HG03095 (cell line): ENCODE measurements around the gene FAM131C.
"Not testable (repeated sequence)": the region's sequence is repeated elsewhere in the genome, so short reads cannot be mapped to it uniquely, and the experiment has no call there.

Experiments
- ATAC-seq: cut with Tn5 transposase; IDR thresholded peaks from one replicate; pipeline ENCODE4 v1.9.1; 2021; ENCODE audit warnings: moderate library complexity; ENCODE audit not compliant: unreplicated experiment

FAM131C gene

DNA sequence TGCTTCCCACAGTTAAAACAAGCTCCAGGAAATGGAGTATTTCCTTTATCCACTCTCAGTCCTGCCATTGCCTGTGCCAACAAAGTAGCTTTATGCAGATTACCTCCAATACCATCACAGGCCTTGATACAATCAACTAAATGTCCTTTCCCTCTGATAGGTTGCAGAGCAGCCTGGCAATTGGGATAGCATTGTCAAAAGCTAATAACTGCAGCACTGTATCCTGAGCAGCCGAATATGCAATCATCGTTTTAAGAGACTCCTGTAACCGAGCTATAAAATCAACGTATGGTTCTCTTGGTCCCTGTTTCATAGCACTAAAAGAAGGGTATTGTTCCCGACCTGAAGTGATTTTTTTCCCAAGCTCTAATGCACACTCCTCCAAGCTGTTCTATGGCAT, 33.6 kb upstream of the FAM131C start:
- ATAC-seq, result not testable (repeated sequence)

DNA sequence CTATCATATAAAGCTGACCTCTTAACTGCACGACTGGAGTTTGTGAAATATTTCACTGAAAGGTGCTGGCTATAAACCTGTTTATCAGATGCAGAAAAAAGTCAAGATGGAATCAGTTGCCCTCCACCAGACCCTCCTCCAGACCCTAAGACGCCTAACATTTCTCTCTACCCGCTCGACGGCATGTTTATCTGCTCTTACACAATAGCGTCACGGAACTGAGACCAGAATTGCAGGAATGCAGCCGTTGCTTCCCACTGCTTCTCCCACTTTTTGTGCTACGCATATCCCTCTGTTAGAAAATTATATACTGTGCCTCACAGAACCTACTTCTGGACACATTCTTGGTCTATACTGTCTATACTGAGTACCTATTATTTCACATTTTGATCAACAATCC, 28.2 kb upstream of the FAM131C start:
- ATAC-seq, result no peak

DNA sequence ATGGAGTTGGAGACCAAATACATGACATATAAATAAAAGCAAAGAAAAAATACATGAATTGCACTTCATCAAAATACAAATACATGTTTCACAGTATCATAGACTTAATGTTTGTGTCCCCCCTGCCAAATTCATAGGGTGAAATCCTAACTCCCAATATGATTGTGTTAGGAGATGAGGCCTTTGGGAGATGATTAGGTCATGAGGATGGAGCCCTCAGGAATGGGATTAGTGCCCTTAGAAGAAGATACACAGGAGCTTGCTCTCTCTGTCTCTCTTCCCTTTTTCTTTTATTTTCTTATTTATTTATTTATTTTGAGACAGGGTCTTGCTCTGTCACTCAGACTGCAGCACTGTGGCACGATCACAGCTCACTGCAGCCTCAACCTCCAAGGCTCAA, 26.0 kb upstream of the FAM131C start:
- no peak for ATAC-seq

DNA sequence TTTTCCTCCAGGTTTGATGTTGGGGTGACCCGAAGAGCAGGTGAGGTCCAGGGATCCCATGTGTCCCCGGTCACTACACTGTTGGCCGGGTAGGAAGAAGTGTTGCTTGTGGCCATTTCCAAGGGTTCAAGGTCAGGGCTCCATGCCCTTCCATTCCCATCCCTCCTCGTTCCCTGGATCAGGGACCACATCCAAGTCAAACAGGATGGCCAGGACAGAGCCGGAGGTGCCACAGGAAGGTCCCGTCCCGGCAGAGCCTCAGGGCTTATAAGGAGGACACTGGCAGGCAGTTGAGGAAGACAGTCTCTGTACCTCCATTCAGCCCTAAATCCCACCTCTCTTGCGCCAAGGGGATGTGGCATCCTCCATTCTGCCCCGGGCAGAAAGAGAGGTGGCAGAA, 22.0 kb upstream of the FAM131C start:
- ATAC-seq, result no peak

DNA sequence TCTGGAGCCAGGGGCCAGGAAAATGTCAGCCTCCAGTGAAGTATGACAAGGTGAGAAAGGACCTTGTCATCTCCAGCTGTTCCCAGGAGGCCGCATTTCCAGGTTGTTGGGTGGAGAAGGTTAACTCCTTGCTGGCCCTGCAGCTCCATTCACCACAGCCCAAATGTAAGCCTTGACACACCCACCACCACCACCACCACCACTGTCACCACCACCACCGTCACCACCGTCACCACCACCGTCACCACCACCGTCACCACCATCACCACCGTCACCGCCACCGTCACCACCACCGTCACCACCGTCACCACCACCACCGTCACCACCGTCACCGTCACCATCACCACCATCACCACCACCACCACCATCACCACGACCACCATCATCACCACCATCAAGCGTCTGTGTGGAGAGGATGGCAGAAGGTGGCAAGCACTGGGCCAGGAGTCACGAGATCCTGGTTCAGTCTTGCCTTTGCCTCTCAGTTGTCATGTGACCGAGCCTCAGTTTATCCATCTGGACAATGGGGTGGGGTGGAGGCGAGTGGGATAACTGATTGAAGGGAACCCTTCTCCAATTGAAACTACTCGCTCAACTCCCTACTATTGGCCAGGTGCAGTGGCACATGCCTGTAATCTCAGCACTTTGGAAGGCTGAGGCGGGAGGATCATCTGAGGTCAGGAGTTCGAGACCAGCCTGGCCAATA, 21.2 kb upstream of the FAM131C start:
- no peak for ATAC-seq

DNA sequence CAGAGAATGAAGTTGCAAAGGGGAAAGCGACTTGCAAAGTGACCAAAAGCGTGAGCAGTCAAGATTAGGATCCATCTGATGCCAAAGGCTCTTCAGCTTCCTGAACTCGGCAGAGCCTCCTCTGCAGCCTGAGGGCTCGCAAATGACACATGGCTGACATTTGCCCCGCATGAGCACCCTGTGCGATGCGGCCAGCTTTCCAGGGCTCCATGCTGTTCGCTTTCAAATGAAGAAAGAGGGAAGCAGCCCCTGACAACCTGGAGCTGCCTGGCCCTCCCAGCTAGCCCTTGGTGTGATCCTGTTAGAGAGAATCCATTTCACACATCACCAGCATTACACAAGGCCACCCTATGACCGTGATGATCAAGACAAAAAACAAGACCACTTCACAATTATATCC, 20.2 kb upstream of the FAM131C start:
- ATAC-seq, result no peak

DNA sequence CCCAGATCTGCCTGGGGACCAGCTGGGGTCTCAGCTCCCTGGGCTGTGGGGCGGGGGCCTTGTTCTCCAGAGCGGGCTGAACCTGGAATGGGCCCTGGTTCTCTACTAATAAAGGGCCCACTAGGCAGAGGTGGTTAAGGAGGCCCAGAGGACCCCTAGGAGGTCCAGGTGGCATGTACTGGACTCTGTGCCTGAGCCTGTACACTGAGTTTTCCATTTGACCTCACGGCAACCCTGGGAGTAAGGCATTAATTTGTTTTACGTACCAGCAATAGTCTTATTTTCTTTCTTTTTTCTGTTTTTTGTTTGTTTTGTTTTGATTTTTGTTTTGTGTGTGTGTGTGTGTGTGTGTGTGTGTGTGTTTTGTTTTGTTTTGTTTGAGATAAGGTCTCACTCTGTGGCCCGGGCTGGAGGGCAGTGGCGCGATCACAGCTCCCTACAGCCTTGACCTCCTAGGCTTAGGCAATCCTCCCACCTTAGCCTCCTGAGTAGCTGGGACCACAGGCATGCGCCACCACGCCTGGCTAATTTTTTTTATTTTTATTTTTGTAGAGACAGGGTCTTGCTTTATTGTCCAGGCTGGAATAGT, 19.6 kb upstream of the FAM131C start:
- no peak for ATAC-seq

DNA sequence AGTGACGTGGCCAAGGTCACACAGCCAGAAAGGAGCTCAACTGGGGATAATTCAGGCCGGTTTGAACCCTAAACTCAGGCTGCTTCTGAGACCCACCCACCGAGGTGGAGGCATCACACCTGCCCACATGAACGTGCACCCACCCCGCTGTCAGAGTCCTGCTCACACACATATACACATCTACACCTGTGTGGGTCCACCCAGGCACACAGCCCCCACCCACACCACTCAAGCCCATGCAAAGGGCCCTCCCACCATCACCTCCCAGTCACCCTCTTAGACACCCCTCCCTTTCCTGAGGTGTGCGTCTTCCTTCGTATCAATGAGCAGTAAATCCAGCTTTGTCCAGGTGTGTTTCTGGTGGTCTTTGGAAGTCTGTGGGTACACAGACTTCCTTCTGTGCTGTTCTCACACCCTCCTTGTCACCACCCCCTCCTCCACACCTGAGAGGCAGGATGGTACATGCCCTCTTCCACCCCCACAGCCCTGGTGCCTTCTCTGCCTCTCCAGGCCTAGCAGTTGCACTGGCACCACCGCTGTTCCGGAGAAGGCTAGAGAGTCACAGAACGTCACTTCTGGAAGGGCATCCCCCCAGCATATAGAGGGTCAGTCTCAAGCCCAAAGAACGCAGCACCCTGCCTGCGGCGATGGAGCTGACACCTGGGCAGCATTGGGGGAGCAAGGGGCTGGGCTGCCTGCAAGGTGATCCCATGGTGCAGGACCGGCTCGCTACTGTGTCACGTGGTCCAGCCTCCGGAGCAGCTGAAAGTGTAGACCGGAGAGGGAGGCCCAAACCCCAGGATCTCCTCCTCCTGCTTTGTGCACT, 18.9 kb upstream of the FAM131C start:
- ATAC-seq, result no peak

DNA sequence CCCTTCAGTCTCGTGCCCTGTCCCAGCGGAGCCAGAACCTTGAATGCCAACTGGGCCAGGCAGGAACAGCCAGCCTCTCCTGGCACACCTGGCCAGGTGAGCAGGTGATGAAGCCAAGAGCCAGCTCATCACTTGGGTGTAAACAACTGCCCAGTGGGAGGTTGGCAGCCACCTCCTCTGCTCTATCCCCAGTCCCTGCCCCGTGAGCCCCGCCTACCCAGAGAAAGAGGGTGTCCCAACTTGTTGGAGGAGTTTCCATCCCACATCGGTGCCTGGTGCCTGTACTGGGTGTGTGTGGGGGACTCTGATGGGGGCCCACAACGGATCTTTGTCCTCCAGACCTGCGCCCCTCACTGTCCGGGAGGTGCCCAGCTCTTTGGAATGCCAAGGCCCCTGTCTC, 17.8 kb upstream of the FAM131C start:
- no peak for ATAC-seq

DNA sequence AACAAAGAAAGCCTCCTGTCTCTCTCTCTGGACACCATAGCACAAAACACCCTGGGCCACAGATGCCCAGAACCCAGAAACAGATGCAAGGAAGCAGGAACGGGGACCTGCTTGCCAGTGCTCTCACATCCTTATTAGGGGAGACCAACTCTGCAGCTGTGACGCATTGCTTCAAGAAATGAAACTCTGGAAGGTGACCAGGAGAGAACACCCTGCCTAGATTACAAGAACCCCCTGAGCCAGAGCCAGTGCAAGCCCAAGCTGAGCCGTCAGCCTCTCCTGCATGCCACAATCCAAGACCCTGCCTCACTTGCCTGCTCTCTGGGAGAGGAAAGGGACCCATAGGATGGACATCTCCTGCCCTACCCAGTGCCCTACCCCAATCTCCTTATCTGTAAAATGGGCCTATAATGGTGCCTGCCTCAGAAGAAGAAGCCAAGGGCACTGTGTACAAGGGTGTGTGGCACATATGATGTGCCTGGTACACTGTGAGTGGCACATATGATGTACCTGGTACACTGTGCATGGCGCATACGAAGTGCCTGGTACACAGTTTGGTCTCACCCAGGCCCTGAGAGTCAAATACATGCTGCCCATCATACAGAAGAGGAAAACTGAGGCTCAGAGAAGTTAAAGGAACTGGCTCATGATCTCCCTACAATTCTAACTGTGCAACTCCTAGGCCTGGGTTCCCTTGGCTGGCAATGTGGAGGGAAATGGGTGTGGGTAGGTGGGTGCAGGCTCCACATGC, 16.8 kb upstream of the FAM131C start:
- no peak for ATAC-seq

DNA sequence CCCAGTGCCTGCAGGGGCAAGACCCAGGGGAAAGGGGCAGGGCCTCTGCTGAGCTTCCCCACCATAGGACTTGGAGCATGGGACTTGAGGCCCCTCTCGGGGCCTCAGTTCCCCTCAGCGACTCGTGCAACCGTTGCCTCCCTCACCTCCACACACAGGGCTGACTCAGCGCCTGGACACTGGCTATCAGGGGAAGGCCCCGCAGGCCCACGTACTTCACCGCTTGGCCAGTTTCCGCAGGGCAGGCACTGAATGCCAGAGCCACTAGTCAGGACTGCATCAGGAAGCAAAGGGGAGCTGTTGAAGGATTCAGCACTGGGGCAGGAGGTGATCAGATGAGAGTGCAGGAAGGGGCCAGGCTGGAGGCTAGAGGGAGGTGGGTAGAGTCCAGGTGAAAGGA, 15.5 kb upstream of the FAM131C start:
- no peak for ATAC-seq

DNA sequence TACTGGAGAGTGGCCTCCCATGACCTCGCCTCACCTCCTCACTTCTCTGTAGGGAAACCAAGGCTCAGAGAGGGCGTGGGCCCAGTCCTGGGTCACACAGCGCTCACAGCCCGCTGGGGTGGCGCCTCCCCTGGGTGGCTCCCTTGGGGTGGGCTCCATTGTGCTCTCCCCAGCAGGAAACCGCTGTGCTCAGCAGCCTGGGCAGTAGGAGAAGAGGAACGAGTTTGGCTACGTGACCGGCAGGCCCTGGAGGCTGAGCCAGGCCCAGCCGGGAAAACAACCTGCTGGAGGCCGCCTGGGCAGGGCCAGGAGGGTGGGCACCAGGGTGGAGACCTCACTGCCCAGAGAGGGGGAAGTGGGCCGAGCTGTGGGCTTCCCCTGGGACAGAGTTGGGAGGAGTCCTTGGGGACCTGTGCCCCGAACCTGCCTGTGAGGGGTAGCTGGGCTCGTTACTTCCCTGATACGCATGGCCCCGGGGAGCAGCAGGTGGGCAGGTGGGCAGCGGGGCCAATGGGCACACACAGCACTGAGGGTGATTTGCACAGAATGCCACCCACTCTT, 15.0 kb upstream of the FAM131C start:
- no peak for ATAC-seq

DNA sequence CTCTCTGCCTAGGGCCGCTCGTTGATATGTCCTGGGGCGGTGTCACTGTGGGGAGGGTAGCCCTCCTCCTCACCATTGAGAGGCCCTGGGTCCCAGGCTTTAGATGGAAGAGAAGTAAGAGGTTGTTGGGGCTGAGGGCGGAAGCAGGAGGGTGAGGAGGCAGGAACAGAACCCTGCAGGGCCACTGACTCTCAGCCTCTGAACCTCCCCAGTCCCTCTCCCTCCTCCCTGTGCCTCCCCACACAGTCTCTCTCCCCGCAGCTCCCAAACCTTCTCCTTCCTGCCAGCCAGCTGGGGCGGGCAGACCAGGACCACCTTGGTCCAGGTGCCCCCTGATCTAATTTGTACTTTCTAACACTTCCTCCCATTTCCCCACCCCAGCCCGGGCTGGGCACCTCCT, 14.3 kb upstream of the FAM131C start:
- ATAC-seq, result no peak

DNA sequence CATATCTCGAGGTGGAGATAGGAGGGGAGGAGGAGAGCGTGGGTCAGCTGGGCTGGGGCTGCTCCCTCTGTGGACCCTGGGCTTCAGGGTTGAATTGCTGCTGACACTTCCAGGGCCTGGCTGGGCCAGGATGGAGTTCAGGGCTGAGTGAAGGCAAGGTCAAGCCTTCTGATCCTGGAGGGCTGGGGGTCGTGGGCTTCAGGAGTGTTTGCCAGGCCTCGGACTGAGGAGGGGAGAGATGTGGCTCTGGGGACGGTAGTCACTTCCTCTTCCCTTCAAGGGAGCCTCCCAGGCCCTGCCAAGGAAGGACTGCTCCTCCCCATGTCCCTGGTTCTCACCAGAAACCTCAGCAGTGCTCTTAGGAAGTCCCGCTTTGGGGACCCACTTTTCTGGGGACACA, 12.1 kb upstream of the FAM131C start:
- ATAC-seq, result no peak

DNA sequence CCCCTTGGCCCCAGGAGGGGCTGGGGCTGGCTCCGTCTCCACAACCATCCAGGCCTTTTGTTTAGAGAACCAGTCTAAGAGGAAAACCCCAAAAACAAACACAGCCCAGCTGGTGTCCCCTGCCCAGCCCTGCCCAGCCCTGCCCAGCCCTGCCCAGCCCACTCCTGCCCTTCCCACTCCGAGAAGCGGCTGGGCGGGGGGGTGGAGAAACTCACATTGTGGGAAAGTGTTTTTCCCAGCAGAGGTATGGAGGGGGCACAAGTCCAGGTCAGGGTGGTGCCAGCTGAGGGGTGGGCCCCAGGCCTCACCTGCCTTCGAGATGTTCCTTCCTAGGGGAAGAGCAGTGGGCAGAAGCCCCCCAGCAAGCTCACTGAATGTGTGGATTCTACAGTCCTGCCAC, 10.0 kb upstream of the FAM131C start:
- ATAC-seq, result no peak

DNA sequence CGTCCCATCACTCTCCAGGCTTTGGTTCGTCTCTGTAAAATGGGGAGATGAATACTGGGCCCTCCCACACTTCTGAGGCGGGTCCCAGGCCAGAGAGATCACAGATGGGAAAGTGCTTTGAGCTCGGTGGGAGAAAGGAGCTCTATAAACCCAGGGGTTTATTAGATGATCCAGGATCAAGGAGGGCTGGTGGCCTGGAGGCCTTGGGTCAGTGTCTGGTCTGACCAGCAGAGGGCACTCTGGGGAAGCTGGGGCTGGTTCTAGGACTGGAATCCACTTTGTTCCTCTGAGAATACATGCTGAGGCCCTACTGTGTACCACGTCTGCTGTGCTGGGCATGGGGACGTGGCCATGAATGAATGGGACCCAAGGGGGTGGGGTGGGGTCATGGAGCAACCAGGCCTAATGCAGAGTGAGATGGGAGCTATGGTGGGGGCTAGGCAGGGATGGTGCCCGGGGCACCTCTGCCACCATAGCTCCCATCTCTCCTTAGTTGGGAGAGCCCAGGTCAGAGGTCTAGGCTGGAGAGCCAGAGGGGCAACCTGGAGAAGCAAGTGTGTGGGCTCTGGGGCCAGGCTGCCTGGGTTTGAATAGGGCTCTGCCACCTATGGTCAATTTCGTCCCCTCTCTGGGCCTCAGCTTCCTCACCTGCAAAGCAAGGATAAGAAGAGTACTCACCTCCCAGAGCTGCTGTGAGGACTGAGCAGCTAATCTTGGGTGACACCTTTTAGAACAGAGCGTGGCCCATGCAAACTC, 9.0 kb upstream of the FAM131C start:
- ATAC-seq, result no peak

DNA sequence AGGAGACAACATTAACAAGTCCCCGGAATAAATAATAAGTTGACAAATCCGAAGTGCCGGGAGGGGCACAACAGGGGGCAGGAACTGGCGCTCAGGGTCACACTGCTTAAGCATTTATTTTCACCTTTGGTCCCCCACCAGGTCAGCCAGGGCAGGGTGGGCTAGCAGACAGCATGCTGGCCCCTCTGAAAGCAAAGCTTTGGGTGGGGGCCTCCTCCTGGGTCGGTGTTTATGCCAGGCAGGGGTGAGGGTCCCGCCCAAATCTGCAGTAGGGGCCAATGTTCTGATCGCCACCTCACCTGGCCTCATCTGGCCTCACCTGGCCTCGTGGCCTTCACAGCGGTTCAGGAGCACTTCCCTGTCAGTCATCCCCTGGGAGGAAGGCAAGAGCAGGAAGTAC, 8.2 kb upstream of the FAM131C start:
- ATAC-seq, result no peak

DNA sequence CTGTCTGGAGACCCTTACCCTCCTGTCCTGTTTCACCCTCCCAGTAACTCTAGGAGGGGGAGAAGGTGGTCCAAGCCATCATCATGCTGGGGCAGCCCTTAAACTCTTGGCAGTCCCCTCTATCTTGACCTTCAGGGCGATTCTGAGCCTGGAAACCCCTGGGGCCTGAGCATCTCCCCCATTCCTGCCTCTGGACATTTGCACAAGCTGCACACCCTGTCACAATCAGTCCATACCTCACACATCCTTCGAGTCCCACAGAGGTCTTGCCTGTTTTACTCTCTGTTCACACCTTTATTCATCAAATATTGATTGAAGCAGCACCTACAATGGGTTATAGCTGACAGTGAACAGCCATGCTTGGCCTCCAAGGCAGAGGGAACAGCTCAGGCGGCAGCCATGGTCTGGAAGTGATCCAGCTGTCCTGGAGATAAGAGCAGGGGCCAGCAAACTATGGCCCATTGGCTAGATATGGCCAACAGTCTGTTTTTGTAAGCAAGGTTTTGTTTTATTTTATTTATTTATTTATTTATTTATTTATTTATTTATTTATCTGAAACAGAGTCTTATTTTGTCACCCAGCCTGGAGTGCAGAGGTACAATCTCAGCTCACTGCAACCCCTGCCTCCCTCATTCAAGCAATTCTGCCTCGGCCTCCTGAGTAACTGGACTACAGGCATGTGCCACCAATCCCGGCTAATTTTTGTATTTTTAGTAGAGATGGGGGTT, 7.1 kb upstream of the FAM131C start:
- ATAC-seq, result no peak

DNA sequence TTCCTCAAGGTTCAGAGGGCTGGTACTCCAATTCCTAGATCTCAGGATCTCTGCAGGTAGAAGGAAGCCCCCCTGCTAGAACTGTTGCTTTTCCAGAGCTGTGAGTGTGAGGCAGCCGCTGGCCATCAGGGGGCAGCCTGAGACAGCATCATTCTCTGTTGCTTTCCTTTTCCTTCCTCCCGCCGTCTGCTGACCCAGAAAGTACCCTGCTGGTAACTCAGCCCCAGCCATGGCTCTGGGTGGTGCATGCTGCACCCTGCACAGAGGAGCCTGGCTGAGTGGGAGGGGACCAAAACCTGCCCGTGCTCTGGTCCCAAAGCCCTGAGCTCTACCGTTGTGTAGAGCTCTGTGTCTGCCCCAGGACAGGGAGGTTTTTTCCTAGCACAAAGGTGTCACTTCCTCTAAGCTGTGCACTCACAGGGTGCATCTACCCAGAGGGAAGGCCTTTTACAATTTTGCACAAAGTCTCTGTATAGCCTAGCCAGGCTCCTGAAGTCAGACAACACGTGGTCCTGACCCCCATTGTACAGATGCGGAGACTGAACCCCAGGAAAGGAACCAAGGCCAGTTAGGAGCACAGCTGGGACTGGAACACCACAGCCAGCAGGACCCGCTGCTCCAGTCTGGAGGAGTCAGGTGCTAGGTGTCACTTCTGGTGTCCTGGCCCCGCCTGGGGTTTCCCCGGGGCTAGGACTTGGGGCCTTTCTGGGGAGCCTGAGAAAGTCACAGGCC, 5.6 kb upstream of the FAM131C start:
- ATAC-seq, result no peak
